Body of pancreas (tissue), 4 donors: ENCODE results near the gene RABL3. TPM values are rescaled to one million over a fixed set of nuclear protein-coding genes. Genes with fewer than 3 reads are reported as not detected.

ENCODE experiments used
- ATAC-seq: fragments of 150-250 bp; one replicate; pipeline ENCODE4 v1.9.1; 2016
- DNase-seq, 4 donors: peaks; one replicate each; pipeline ENCODE4 v3.0.0-alpha.2; 2019
- H3K27ac ChIP-seq, 4 donors: fragments of 200-600 bp; sonication (generic); 1 replicate in 3 of 4; 2 replicates in 1 of 4; pipeline versions ENCODE4 v1.5.1 to v1.6.1; 2016 to 2019; ENCODE audit warnings: mild to moderate bottlenecking in 1 of 4, mixed read lengths in 1 of 4, moderate library complexity in 1 of 4
- H3K27me3 ChIP-seq, 2 donors: fragments of 200-600 bp; sonication (generic); one replicate each; pipeline ENCODE4 v1.6.0; 2016; ENCODE audit warnings: mild to moderate bottlenecking in 1 of 2
- H3K36me3 ChIP-seq, 2 donors: fragments of 200-600 bp; sonication (generic); replicated peaks in 1 of 2; 2 replicates each; pipeline ENCODE4 v1.5.1; 2016; ENCODE audit warnings: low read depth in 2 of 2; ENCODE audit not compliant: insufficient read depth in 1 of 2
- H3K4me1 ChIP-seq: fragments of 200-600 bp; sonication (generic); one replicate; pipeline ENCODE4 v1.6.0; 2016
- H3K4me3 ChIP-seq, 2 donors: fragments of 200-600 bp; sonication (generic); 1 replicate in 1 of 2; 2 replicates in 1 of 2; pipeline ENCODE4 v1.5.1; 2016 to 2019
- H3K9me3 ChIP-seq, 3 donors: fragments of 200-600 bp; sonication (generic); 1 replicate in 2 of 3; 2 replicates in 1 of 3; pipeline ENCODE4 v1.5.1; 2016
- POLR2A ChIP-seq, 3 donors: fragments of 450-650 bp; IDR thresholded peaks; one replicate each; pipeline ENCODE4 v1.6.1; 2016; ENCODE audit warnings: antibody characterized with exemption in 3 of 3, mild to moderate bottlenecking in 2 of 3
- WGBS, 2 donors: methylation state at CpG; one replicate each; pipeline ENCODE4 v1.1.5; 2017; 5-methylcytosine and 5-hydroxymethylcytosine counted together
- intact Hi-C: fragments of 100-400 bp; cut with DNase I; formaldehyde crosslinking; loops from one replicate; pipeline ENCODE4 v1.15.1; 2023
- total RNA-seq, 2 donors: library from RNA; depleted of rRNA; stranded (reverse); fragments of >200 nt; gene quantifications; one replicate each; pipeline ENCODE4 v1.1.0, GENCODE V29; 2016
- TF ChIP-seq, protein P1 (sequence below), 7 experiments: fragments of 450-650 bp in 4 of 7; fragments of 200-600 bp in 3 of 7; sonication (generic) in 3 of 7; IDR thresholded peaks; one replicate each; pipeline ENCODE4 v1.5.1; 2016 to 2019; ENCODE audit warnings: antibody characterized with exemption in 7 of 7

Gene RABL3
- total RNA-seq, 2 donors from 2014 or later: 7.3 to 9.9 TPM

DNA sequence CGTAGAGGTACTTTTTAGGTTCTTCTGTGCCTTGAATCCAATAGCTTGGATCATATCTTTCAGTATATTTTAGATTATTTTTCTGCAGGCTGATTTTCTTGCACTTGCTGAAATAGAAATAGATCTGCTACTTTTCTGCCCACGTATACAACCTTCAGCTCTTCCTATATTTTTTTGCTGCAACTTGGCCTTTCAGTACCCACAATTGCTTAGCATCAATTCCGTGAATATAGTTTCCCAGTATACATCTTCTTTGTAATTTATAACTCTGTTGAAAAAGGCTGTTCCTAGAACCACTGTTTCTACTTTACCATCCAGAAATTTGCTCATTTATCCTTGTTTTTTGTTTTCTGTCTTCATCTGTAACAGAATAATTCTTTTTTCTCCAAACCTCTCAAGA, 36.5 kb upstream of the RABL3 start:
- TF ChIP-seq POLR2A (IDR thresholded peaks at IDR 0.05): no peak
- TF ChIP-seq, protein P1, sequence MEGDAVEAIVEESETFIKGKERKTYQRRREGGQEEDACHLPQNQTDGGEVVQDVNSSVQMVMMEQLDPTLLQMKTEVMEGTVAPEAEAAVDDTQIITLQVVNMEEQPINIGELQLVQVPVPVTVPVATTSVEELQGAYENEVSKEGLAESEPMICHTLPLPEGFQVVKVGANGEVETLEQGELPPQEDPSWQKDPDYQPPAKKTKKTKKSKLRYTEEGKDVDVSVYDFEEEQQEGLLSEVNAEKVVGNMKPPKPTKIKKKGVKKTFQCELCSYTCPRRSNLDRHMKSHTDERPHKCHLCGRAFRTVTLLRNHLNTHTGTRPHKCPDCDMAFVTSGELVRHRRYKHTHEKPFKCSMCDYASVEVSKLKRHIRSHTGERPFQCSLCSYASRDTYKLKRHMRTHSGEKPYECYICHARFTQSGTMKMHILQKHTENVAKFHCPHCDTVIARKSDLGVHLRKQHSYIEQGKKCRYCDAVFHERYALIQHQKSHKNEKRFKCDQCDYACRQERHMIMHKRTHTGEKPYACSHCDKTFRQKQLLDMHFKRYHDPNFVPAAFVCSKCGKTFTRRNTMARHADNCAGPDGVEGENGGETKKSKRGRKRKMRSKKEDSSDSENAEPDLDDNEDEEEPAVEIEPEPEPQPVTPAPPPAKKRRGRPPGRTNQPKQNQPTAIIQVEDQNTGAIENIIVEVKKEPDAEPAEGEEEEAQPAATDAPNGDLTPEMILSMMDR (IDR thresholded peaks at IDR 0.05): no peak
- no peak for DNase-seq
- Histone ChIP-seq H3K27me3 (no peaks in the 10 kb centered on the region), H3K9me3 (no peaks in the 10 kb centered on the region), H3K27ac (no peak overlapping the region), H3K36me3 (peaks cover 0 to 15% of the 10 kb centered on the region in 2 donors), H3K4me3 (no peak overlapping the region), H3K4me1 (no peaks in the 10 kb centered on the region)
- intact Hi-C loops: no loop called here
- 95 to 96% methylated on average over 3 of the region's 3 CpGs for WGBS, 2 donors
- ATAC-seq: no peak

DNA sequence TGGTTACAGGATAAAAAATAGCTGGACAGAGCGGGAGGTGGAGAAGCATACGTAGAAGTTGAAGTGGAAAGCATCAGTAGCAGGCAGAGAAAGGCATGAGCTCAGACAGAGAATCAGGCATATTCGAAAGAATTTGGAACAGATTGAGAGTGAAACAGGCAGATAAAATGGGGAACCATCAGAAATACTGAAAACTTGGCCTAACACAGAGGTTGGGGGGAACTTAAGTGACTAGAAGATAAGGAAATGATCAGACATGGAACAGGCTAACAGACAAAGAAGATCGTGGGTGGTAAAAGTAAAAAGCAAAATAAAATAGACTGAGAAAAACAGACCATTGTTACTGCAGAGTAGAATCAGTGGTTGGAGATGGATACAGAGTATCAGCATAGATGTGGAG, 33.1 kb upstream of the RABL3 start:
- no peaks in the 10 kb centered on the region for H3K27me3 ChIP-seq
- intact Hi-C loops: no loop called here
- DNase-seq (no peak), ATAC-seq (no peak)
- TF ChIP-seq, protein P1 (IDR thresholded peaks at IDR 0.05): no peak
- TF ChIP-seq POLR2A (IDR thresholded peaks at IDR 0.05): no peak
- no peak overlapping the region for H3K27ac ChIP-seq
- H3K9me3 ChIP-seq: no peaks in the 10 kb centered on the region
- peaks cover 0 to 8% of the 10 kb centered on the region in 2 donors for H3K36me3 ChIP-seq
- no peaks in the 10 kb centered on the region for H3K4me1 ChIP-seq
- H3K4me3 ChIP-seq: no peak overlapping the region
- 86 to 93% methylated on average over 3 to 4 of the region's 4 CpGs for WGBS, 2 donors

DNA sequence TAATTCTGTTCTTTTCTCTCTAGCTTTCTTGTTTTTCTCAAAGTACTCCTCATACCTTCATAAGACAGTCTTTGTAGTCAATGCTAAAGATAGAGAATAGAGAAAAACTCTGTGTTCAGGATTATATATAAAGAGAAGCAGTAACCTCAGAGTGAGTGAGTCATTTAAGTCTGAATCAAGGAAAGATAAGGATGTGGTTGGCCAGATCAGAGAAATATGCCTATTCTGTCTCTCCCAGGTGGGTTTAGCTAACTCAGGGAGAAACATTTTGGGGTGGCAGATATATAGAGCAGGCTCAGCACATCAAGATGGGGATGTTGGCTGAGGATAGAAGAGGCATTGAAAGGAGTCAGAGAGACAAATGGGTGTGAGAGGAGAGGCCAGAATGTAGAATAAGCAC, 31.6 kb upstream of the RABL3 start:
- Histone ChIP-seq H3K4me1 (no peaks in the 10 kb centered on the region), H3K36me3 (peaks cover 0 to 8% of the 10 kb centered on the region in 2 donors), H3K9me3 (no peaks in the 10 kb centered on the region), H3K4me3 (no peak overlapping the region), H3K27ac (no peak overlapping the region), H3K27me3 (no peaks in the 10 kb centered on the region)
- DNase-seq (no peak), ATAC-seq (no peak)
- TF ChIP-seq, protein P1 (IDR thresholded peaks at IDR 0.05): no peak
- no peak for TF ChIP-seq POLR2A (IDR thresholded peaks at IDR 0.05)
- intact Hi-C loops: no loop called here

DNA sequence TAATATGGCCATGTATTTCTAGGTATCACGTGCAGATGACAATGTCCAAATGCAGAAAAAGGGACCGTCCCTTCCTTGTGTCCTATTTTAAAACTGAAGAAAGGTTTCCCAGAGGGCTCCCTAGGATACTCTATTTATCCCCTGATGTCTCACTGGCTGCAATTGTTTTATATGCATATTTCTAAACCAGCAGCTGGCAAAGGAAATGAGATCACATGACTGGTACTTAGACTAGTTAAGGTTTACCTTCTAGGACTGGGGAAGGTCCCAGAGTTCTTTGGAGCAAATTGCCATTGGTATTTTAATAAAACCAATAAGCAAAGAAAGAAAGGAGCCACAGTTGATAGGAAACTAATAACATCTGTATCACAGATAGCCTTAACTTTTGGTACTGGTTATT, 29.8 kb upstream of the RABL3 start:
- no peak overlapping the region for H3K4me3 ChIP-seq
- ATAC-seq: no peak

DNA sequence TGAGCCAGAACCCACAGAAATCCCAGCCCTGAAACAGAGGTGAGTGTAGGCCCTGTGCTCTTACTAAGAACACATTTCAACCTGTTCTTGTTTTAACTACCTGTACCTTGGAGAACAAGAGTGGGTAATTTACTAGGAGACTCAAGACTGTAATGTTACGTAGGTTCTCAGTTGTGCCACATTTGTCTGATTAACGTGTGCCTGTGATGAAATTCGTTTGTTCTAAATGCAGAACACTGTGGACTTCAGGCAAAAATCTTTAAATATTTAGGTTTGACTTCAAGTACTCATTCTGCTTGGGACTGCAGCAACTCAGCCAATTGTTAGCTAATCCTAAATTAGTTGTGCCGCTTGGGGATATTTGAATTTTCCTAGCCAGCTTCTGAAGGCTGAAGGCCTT, 28.6 kb upstream of the RABL3 start:
- ATAC-seq (no peak), DNase-seq (no peak)
- WGBS, 2 donors: 86 to 89% methylated on average over 4 of the region's 4 CpGs
- Histone ChIP-seq H3K36me3 (no peaks in the 10 kb centered on the region), H3K27ac (no peak overlapping the region), H3K4me1 (peaks cover 10% of the 10 kb centered on the region), H3K4me3 (no peak overlapping the region), H3K9me3 (no peaks in the 10 kb centered on the region), H3K27me3 (no peaks in the 10 kb centered on the region)
- TF ChIP-seq POLR2A (IDR thresholded peaks at IDR 0.05): no peak
- TF ChIP-seq, protein P1 (IDR thresholded peaks at IDR 0.05): no peak
- intact Hi-C loops: no loop called here

More for the DNA sequence above, 29.8 kb upstream of the RABL3 start:
- intact Hi-C loops: no loop called here
- no peak for TF ChIP-seq POLR2A (IDR thresholded peaks at IDR 0.05)
- TF ChIP-seq, protein P1 (IDR thresholded peaks at IDR 0.05): no peak
- Histone ChIP-seq H3K36me3 (peaks cover 0 to 8% of the 10 kb centered on the region in 2 donors), H3K4me1 (no peaks in the 10 kb centered on the region), H3K27ac (no peak overlapping the region), H3K9me3 (no peaks in the 10 kb centered on the region), H3K27me3 (no peaks in the 10 kb centered on the region)
- DNase-seq: no peak
- 65 to 93% methylated on average over 2 of the region's 2 CpGs for WGBS, 2 donors
